NCI-H2171 treated with DMSO at 0.1 percent for 48 hours (cell line): ENCODE data around the gene POU2F2.
"Not testable (repeated sequence)": the region's sequence is repeated elsewhere in the genome, so short reads cannot be mapped to it uniquely, and the experiment has no call there.

Experiments used
- DNase-seq: peaks from one replicate; lab custom pipeline; 2025; lab: John Stamatoyannopoulos, UW

The POU2F2 gene

DNA sequence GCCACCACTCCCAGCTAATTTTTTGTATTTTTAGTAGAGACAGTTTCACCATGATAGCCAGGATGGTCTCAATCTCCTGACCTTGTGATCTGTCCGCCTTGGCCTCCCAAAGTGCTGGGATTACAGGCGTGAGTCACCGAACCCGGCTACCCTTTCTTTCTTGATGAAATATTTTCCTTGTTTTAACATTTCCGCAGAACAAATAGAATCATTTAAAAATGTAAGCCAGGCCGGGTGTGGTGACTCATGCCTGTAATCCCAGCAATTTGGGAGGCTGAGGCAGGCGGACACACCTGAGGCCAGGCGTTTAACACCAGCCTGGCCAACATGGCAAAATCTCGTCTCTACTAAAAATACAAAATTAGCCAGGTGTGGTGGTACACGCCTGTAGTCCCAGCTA lies 32.0 kb downstream of the POU2F2 start:
- DNase-seq, result not testable (repeated sequence)

DNA sequence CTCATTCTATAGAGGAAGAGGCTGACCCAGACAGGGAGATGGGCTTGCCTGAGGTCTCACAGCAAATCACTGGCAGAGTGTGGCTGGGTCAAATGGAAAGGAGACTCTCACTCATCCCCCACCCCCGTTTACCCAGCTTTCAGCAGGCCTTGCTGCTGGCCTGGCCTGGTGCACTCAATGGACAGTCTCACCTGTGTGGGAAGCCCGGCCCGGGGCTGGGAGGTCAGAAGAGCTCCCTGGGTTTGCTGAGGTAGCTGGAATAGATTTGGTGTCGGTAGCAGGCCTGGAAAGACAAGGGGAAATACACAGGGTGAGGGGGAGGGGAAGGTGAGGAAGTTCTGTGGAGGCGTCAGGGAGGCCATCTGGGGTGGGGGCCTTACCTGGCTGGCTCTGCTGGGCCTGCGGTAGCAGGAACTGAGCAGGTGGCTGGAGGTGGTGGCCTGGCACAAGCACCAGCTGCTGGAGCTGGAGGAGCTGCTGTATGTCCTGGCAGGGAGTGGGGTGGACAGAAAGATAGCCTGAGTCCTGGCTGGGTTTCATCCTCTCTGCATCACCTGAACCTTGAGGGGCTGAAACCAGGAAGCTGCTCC lies 32.8 kb downstream of the POU2F2 start:
- DNase-seq, result peak; percentile 25

DNA sequence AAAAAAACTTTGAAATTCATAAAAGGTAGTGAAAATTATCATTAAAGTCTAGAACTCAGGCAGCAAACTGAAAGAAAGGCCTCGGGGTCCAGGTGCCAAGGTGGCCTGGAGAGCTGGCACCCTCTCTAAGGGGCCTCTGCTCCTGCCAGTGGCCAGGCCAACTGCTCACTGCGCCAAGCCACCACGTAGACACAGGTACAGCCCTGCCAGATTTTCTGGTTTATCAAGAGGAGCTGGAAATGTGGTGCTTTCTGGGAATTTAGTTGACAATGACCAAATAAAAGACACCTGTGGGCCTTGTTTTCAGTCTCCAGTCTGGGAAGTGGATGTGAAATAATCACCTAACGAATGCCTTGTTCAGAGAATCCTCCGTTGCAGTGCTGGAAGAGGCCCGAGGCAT lies 33.5 kb downstream of the POU2F2 start:
- no peak for DNase-seq

DNA sequence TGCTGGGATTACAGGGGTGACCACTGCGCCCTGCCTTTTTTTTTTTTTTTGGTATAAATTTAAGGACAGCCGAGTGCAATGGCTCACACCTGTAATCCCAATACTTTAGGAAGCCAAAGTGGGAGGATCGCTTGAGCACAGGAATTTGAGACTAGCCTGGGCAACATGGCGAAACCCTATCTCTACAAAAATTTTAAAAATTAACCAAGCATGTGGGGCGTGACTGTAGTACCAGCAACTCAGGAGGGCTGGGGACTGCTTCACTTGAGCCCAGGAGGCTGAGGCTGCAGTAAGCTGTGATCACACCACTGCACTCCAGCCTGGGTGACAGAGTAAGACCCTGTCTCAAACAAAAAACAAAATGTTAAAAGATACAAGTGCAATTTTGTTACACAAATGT lies 34.8 kb downstream of the POU2F2 start:
- DNase-seq, result no peak

DNA sequence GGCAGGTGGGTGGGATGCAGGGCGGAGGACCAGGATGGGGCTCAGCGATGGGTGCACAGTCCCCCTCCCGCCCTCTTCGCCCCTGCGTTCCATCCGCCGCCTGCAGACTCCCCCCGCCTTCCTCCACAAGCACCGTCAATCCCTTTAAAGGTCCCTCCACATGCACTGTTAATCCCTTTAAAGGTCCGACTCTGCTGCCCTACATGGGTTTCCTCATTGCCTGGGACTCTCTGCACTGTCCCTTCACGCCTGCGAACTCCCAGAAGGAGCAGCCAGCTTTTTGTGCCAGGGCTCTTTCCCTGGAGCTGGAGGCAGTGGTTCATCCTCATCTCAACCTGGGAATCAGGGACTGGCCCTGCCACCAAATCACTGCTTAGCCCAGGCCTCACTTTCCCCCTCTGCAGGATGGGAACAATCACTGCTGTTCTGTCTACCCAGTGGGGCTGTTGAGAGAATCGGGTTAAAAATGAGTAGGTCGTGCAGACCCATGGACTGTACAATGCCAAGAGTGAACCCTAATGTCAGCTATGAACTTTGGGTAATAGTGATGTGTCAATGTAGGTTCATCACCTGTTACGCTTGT lies 35.9 kb downstream of the POU2F2 start:
- DNase-seq, result no peak

DNA sequence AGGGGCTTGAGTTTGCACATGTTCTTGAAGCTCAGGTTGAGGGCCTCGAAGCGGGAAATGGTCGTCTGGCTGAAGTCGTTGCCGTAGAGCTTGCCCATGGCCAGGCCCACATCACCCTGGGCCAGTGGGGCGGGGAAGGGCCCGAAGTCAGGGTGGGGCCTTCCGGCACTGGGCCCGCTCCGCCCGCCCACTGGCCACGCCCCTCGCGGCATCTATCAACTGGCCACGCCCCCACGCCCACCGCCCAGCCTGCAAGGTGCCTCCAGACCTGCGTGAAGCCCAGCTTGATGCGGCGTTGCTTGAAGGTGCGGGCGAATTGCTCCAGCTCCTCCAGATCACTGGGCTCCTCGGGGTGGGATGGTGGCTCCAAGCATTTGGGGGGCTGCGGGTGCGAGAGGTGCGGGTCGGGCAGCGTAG lies 36.4 kb downstream of the POU2F2 start:
- DNase-seq, result no peak

DNA sequence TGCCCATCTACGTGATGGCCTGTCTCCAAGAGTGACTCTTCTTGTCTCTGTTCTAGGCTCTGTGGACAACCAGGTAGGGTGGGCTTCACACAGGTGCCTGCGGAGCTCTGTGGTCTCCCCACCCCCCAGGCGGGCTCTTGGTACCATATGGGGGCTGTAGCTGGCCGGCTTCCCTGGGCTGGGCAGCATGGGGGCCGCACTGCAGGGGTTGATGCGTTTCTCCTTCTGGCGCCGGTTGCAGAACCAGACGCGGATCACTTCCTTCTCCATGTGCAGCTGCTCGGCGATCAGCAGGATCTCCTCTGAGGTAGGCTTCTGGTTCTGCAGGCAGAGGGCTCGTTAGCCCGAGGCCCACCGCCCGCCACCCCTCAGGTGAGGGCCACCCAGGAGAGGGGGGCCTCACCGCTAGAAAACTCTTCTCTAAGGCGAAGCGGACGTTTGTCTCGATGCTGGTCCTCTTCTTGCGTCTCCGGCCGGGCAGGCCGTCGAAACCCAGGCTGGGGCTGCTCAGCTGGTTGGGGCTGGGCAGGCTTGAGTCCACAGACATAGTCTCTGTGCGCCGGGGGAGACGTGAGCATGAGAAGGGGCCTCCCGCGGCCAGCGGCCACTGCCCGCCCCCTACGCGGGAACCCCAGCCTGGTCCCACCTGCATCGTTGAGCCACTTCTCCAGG lies 37.0 kb downstream of the POU2F2 start:
- no peak for DNase-seq

DNA sequence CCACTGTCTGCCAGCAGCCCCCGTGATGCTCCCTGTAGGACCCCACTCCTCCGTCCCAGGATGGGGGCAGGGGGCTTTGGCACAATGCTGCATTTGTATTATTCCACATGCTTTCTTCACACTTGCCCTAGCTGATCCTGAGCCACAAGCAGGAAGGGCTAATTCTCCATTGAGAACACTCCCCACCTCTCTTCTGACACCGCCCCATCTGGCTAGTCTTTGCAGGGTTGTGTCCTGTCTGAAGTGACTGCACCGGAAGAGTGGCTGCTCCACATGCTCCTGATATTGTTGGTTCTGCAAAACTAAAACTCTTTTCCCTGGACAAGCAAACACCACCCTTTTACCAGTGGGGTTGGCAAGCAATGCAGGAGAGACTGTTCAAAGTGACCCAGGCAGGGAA lies 38.3 kb downstream of the POU2F2 start:
- DNase-seq, result no peak

DNA sequence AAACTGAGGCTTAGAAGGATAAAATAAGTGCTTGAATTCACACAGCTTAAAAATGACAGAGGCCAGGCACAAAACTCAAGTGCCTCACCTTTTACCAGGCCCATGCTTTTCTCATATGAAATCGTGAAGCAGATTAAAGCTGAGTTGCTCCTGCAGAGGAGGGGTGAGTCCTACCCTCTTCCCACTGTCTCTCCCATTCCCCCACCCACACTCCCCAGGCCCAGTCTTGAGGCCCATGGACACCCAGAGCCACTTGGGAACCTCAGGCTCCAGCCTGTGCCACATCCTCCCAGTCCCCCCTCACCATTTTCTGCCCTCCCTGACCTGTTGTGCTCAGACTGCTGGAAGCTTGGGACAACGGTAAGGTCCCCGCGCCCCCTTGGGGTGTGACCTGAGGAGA lies 38.7 kb downstream of the POU2F2 start:
- DNase-seq, result no peak

DNA sequence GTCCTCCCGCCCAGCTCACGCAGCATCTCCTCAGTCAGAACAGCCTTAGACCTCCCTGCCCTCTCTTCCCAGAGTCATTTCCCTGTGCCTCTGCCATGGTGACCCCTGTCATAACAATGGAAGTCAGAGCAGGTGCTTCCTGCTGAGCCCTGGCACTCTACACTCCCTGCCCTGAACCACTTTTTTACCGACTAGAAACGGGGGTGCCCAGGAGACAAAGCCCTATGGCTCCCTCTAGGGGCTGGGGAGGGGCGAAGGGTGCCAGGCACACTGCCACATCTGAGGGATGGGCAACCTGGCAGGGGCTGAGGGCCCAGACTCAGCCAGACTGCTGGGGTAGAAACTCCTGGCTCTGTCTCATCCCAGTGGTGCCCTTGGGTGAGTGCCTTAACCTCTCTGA lies 39.9 kb downstream of the POU2F2 start:
- peak; percentile 81 for DNase-seq

DNA sequence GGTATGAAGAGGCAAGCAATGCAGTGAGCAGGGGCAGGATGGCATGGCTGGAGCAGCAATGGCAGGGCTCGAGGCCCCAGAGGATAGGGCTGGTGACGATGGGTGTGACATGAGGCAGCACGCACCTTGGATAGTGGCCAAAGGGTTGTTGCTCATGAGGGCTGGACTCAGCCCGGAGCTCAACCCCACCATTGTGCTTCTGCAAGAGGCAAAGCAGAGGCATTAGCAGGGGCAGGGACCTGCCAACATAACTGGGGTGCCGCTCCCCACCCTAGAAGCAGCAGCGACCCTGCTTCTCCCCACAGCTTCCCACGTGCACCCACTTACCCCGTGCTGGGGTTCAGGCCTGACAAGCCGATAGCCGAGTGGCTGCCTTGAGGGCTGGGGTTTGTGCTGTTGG lies 40.5 kb downstream of the POU2F2 start:
- DNase-seq, result peak; percentile 33

DNA sequence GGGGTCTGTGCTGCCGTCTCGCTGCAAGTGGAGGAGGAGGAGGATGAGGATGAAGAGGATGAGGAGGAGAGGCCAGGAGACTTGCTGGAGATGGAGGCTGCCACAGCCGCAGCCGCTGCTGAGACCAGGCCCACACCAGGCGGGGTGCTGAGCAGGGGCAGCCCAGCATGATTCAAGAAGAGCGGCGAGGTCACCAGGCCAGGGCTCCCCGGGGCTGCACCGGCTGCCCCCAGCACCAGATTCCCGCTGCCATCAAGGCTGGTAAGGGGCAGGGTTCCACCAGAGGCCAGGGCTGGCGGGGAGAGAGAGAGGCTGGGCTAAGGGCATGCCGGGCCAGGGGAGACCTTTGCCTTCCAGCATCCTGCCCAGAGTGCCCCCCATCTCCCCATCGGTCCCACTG lies 40.9 kb downstream of the POU2F2 start:
- DNase-seq, result no peak

DNA sequence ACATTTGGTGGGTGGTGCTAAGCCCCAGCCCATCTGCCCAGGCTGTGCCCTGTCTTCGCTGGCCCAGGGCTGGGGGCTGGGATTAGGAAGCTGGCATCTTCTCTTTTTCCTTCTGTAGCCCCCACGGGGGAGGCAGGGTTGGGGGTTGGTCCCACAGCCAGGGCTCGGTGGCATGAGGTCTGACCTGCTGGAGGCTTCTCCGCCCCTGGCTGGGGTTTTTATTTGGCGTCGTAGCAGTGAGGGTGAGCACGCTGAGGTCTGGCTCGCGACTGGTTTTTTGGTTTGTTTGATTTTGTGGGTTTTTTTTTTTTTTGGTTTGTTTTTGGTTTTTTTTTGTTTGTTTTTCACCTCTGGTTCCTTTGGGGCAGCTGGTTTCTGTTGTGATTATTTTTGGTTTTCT lies 41.6 kb downstream of the POU2F2 start:
- peak; percentile 31 for DNase-seq

DNA sequence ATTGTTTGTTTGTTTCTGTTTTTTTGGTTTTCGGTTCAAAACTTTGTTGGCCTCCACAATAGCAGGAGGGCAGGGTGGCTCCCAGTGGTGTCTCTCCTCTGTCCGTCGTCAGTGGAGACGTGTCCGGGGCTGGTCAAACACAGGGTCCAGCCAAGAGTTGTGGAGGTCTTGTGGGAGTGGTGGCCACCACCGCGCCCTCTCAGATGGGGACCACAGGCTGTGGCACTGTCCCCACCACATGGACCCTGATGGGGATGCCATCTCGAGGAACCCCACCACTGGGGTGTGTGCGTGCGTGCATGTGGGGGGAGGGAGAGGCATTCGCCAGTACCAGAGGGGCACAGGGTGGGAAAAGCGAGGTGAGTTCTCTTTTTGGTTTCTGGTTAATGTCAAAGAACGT lies 42.5 kb downstream of the POU2F2 start:
- no peak for DNase-seq

DNA sequence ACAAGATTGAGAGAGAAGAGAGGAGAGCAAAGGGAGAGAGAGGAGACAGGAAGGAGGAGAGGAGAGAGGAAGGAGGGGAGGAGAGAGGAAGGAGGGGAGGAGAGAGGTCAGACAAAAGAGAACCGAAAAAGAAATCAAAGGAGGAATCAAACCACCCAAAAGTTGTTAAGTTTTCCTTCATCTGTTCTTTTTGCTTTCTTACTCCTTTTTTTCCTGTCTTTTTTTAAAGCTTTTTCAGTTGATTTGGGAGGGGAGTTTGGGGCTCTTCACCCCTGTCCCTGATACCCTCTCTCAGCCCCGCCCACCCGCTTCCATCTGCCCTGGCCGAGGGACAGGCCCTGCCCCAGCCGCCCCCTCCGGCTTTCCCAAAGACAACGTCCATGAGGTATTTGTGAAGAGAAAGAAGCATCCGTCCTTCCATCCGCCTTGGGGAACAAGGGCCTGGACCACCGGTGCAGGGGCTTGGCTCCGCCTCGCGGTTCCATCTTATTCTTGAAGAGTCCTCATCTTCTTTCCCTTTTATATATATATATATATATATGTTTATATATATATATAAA lies 43.0 kb downstream of the POU2F2 start:
- DNase-seq, result no peak

DNA sequence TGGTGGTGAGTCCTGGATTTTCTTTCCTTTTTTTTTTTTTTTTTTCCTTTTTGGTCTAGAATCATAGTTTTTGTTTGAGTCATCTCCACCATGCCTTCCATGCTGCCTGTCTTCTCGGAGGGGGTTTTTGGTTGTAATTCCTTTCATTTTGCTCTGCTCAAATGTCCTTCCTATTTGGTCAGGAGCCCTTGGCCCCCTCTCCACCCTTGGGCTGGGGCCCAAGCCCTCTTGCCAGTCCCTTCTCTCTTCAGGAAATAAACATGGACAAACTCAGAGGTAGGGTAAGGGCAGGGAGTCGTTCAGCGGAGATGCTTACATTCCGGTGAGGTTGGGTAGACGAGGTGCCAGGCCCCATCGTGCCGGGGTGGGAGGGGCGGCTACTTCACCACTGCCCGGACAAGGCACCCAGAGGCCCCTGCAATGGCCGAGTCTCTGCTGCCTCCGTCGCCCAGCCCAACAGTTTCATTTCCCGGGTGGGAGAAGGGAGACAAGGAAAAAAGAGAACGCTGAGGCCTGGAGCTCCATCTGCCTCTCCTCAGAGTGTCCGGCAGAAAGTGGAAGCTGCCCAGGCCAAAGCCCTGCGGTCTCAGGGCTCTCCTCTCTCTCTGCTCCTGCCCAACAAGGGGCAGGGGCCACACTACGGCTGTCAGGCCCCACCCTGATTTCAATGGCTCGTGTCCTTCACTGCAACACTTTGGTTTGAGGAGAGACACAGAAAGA lies 43.6 kb downstream of the POU2F2 start:
- DNase-seq, result no peak

DNA sequence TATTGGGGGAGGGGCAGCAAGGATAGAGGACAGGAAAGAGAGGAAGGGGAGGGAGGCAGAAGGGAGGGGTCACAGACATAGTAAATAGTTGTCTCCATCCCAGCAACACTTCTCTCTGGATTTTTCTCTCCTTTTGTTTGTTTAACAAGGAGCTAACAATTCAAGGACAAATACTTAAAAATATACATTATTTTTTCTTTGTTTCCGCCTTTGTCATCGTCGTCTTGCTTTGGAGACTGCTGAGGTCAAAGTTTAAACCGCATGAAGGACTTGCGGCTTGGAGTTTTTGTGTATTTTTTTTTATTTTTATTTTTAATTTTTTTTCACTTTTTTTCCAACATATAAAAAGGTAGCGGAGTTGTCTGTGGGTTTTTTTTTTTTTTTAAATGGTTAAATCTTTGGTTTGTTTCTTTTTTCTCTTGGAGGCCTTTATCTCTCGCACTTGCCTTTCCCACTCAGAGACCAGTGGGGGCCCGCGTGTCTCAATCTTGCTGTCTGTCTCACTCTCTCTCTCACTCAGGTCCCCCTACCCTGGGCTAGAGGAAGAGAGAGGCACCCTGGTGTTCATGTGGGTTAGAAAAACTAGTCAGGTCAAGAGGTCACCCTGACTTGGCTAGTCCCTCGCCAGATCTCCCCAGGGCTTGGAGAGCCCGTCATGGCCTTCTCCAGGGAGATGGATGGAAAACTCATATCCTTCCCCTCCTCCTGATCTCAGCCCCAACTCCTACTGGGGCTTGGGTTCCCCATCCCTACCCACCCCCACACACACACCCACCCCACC lies 45.3 kb downstream of the POU2F2 start:
- DNase-seq, result no peak

DNA sequence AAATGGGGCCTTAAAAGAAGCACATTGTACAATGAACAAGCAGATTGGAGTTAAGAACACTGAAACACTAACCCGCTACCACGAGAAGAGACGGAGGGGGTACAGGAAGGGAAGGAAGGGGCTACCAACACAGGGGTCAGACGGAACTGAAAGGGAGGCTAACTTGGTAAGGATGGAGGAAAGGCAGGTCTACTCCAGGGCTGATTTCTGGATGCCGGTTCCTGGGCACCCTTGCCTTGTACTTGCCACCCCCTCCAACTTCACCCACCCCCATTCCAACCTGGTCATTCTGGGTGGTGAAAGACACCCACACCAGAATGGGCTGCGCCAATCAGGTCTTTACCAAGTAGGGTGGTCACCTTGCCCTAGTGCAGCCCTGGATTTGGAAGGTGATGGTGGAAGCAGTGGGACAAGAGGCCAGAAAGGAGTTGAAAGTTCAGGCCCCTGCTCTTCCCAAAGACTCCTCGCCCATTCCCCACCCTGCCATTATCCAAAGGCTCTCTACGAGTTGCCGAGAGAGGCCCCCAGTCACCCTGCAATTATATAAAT lies 46.0 kb downstream of the POU2F2 start:
- DNase-seq, result no peak

DNA sequence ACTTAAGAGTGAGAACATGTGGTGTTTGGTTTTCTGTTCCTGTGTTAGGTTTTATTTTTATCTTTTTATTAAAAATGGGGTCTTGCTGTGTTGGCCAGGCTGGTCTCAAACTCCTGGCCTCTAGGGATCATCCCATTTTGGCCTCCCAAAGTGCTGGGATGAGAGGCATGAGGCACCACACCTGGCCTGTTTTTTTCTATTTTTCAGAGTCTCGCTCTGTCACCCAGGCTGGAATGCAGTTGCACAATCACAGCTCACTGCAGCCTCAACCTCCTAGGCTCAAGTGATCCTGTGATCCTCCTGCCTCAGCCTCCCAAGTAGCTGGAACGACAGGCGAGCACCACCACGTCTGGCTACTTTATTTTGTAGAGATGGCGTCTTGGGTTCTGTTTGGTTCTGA lies 48.7 kb downstream of the POU2F2 start:
- no peak for DNase-seq

DNA sequence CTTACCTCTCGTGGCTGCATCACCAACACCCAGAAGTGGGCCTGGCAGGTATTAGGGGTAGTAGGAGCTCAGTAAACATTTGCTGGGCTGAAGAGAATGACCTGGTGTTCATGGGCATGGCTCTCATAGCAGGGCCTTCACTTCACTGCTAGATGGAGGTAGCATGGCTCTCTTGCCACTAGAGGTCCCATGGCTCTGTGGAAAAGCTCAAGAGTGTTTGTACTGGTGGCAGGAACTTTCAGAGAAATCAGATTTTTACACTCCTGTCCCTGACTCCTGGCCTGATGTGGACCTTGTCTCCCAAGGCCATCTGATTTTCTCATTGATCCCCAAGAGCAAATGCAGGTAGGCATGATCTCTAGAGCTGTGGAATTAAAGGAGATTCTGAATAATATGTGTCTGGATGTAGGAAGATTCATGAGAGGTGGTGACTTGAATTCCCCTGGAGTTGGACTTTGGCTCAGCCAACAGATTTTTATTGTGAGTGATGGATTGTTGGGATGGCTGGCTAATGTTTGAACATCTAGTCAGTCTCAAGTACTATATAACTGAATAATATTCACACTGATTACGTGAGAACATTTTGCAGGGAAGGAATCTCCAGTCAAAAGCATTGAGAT lies 50.6 kb downstream of the POU2F2 start:
- peak; percentile 16 for DNase-seq

DNA sequence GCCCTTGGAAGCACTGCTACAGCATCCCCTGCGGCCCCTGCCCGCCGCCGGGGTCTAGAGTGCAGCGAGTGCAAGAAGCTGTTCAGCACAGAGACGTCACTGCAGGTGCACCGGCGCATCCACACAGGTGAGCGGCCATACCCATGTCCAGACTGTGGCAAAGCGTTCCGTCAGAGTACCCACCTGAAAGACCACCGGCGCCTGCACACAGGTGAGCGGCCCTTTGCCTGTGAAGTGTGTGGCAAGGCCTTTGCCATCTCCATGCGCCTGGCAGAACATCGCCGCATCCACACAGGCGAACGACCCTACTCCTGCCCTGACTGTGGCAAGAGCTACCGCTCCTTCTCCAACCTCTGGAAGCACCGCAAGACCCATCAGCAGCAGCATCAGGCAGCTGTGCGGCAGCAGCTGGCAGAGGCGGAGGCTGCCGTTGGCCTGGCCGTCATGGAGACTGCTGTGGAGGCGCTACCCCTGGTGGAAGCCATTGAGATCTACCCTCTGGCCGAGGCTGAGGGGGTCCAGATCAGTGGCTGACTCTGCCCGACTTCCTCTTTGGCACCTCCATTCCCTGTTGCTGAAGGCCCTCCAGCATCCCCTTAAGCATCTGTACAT lies 51.4 kb downstream of the POU2F2 start:
- no peak for DNase-seq
